ENCODE measurements around the gene IRF1. TPM values are rescaled to one million over a fixed set of nuclear protein-coding genes. Genes with fewer than 3 reads are reported as not detected.

IRF1 gene
- total RNA-seq, 1 experiment from 2014 or later: 4.8 TPM

DNA sequence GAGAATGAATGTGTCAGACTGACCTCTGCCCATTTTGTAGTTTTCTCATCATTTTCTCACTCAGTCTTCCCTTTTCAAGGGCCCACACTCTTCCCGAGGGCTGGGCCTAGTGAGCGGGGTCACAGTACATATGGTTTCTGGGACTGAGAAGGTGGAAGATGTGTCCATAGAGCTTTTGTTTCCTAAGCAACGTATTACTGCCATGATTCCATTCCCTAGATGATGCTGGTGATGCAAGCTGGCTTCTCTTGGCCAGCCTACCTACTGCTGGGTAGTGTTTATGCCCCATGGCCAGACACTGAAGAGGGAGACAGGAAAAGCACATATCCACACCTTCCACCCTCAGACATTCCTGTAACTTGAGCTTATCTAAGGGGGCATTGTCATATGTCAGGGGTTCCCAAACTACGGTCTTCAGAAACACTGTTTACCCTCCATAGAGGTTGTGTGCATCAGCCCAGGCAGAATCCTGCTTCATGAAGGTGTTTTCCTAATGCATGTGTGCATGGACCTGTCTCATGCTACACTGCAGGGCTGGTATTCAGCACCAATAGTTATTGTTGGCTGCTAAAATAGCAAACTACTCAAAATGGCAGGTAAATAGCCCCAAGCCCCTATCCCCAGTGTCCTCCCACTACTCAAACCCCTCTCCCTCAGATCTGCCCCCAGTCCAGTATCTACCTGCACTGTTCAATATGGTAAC lies 9.5 kb downstream of the IRF1 start:
- H2AFZ ChIP-seq (ENCODE audit: low read length): no peak overlapping the region
- H3K9me3 ChIP-seq (ENCODE audit: low read length): no peaks in the 10 kb centered on the region
- no peak for DNase-seq
- H3K27me3 ChIP-seq (ENCODE audit: low read length): no peaks in the 10 kb centered on the region
- H4K20me1 ChIP-seq (ENCODE audit: insufficient read depth, low read depth, low read length): no peaks in the 10 kb centered on the region
- H3K27ac ChIP-seq (ENCODE audit: low read length): no peak overlapping the region
- no peaks in the 10 kb centered on the region for H3K9me2 ChIP-seq (replicated peaks; ENCODE audit: insufficient read depth, low read length)
- H3K79me2 ChIP-seq (ENCODE audit: low read length): no peaks in the 10 kb centered on the region
- no peak overlapping the region for H3K4me2 ChIP-seq (ENCODE audit: low read depth, low read length, poor library complexity, severe bottlenecking)
- H3K36me3 ChIP-seq (ENCODE audit: insufficient read depth, low read length): no peaks in the 10 kb centered on the region
- H3K4me3 ChIP-seq (ENCODE audit: low read length): no peak overlapping the region
- peaks cover 18% of the 10 kb centered on the region for H3K4me1 ChIP-seq (ENCODE audit: low read length)
- H3K9ac ChIP-seq (ENCODE audit: low read length): no peak overlapping the region

DNA sequence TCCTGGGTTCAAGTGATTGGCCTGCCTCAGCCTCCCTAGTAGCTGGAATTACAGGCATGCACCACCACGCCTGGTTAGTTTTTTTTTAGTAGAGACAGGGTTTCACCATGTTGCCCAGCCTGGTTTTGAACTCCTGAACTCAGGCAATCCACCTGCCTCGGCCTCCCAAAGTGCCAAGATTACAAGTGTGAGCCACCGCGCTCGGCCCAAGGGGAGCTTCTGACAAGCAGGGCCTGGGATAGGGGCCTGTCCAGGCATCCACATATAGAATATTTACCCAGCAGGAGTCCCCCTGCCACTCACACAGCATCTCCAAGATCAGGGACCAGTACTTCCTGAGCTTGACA lies 10.1 kb downstream of the IRF1 start:
- Histone ChIP-seq H3K27ac (ENCODE audit: low read length) (no peak overlapping the region), H3K4me3 (ENCODE audit: low read length) (no peak overlapping the region), H3K79me2 (ENCODE audit: low read length) (no peaks in the 10 kb centered on the region), H3K9ac (ENCODE audit: low read length) (no peak overlapping the region), H3K4me2 (ENCODE audit: low read depth, low read length, poor library complexity, severe bottlenecking) (no peak overlapping the region), H3K36me3 (ENCODE audit: insufficient read depth, low read length) (no peaks in the 10 kb centered on the region), H4K20me1 (ENCODE audit: insufficient read depth, low read depth, low read length) (no peaks in the 10 kb centered on the region), H3K9me2 (replicated peaks; ENCODE audit: insufficient read depth, low read length) (no peaks in the 10 kb centered on the region), H2AFZ (ENCODE audit: low read length) (no peak overlapping the region), H3K27me3 (ENCODE audit: low read length) (no peaks in the 10 kb centered on the region), H3K9me3 (ENCODE audit: low read length) (no peaks in the 10 kb centered on the region), H3K4me1 (ENCODE audit: low read length) (peaks cover 18% of the 10 kb centered on the region)
- DNase-seq: no peak

- H2AFZ ChIP-seq (ENCODE audit: low read length): no peak overlapping the region
- H3K79me2 ChIP-seq (ENCODE audit: low read length): no peaks in the 10 kb centered on the region
- H3K9ac ChIP-seq (ENCODE audit: low read length): no peak overlapping the region
- H3K36me3 ChIP-seq (ENCODE audit: insufficient read depth, low read length): no peaks in the 10 kb centered on the region
- no peak overlapping the region for H3K27ac ChIP-seq (ENCODE audit: low read length)
- H3K27me3 ChIP-seq (ENCODE audit: low read length): no peaks in the 10 kb centered on the region
- H3K4me3 ChIP-seq (ENCODE audit: low read length): no peak overlapping the region
- peaks cover 18% of the 10 kb centered on the region for H3K4me1 ChIP-seq (ENCODE audit: low read length)
- H3K9me2 ChIP-seq (replicated peaks; ENCODE audit: insufficient read depth, low read length): no peaks in the 10 kb centered on the region
- no peak overlapping the region for H3K4me2 ChIP-seq (ENCODE audit: low read depth, low read length, poor library complexity, severe bottlenecking)
- no peaks in the 10 kb centered on the region for H4K20me1 ChIP-seq (ENCODE audit: insufficient read depth, low read depth, low read length)
- no peaks in the 10 kb centered on the region for H3K9me3 ChIP-seq (ENCODE audit: low read length)
- no peak for DNase-seq
These were observed 10.5 kb downstream of the IRF1 start for GRCh38 chr5:132480042-132480441.

DNA sequence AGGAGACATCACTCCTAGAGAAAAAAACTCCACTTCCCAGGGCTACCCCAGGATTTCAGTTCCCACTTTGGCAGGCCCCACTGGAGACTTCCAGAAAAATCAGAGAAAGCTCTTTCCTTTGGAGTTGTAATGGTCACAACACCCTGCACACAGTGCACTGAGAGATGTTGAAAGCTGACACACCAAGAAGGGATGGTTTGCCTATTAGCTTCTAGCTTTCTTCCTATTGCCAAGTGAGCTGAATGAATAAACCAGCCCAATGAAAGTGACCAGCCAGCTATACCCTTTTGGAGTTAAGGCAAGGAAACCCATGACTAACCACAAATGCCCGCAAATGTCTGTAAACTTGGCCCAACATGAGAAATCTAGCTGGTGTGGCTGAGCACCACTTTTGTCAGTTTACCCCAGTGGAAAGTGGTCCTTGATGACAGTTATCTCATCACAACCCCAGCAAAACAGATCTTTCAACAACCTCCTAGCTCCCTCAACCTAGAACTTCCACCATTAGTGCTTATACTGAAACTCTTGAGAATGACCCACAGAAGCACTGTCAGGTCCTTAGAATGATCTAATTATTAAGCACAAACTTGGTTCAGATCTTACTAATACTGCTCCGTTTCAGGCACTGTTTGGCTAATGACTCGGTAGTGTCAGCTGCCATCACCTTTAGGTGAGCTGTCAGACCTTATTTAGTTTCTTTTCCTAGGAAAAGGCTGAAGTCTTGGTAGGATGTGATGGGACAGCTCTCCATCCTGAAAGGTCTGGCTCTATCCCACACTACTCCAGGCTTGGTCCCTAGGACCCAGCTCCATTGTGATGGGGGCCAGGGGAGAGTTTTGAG lies 11.2 kb downstream of the IRF1 start:
- DNase-seq: no peak
- H3K4me2 ChIP-seq (ENCODE audit: low read depth, low read length, poor library complexity, severe bottlenecking): no peak overlapping the region
- no peak overlapping the region for H3K27ac ChIP-seq (ENCODE audit: low read length)
- no peak overlapping the region for H2AFZ ChIP-seq (ENCODE audit: low read length)
- H3K4me1 ChIP-seq (ENCODE audit: low read length): peaks cover 24% of the 10 kb centered on the region
- H3K36me3 ChIP-seq (ENCODE audit: insufficient read depth, low read length): no peaks in the 10 kb centered on the region
- no peaks in the 10 kb centered on the region for H4K20me1 ChIP-seq (ENCODE audit: insufficient read depth, low read depth, low read length)
- H3K9me3 ChIP-seq (ENCODE audit: low read length): no peaks in the 10 kb centered on the region
- H3K9ac ChIP-seq (ENCODE audit: low read length): no peak overlapping the region
- H3K27me3 ChIP-seq (ENCODE audit: low read length): no peaks in the 10 kb centered on the region
- no peaks in the 10 kb centered on the region for H3K9me2 ChIP-seq (replicated peaks; ENCODE audit: insufficient read depth, low read length)
- no peak overlapping the region for H3K4me3 ChIP-seq (ENCODE audit: low read length)
- no peaks in the 10 kb centered on the region for H3K79me2 ChIP-seq (ENCODE audit: low read length)

DNA sequence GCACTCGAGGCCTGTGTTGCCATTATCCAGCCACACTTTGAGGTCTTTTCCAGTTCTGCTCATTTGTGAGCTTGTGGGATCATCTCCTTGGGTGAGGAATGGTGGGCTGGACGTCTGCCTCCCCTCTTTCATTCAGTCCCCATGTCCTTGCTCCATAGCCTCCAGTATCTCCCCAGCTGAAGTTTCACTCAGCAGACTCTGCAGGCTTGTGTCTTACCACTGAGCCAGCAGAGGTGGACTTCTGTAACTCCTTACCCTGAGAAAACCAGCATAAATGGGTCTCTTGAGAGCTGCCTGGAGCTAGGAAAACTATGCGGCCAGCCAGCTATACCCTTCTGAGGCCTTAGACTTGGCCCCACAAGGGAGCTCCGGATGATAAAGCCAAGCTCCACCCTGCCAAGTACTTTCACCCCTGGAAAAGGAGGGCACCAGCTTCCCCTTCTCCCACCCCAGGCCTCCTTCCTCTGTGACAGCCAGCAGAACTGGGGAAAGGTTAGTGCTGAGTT lies 12.2 kb downstream of the IRF1 start:
- Histone ChIP-seq H3K27me3 (ENCODE audit: low read length) (no peaks in the 10 kb centered on the region), H3K36me3 (ENCODE audit: insufficient read depth, low read length) (no peaks in the 10 kb centered on the region), H3K4me1 (ENCODE audit: low read length) (peaks cover 25% of the 10 kb centered on the region), H3K9ac (ENCODE audit: low read length) (no peak overlapping the region), H3K4me2 (ENCODE audit: low read depth, low read length, poor library complexity, severe bottlenecking) (no peak overlapping the region), H3K79me2 (ENCODE audit: low read length) (no peaks in the 10 kb centered on the region), H2AFZ (ENCODE audit: low read length) (no peak overlapping the region), H3K27ac (ENCODE audit: low read length) (no peak overlapping the region), H3K4me3 (ENCODE audit: low read length) (no peak overlapping the region), H4K20me1 (ENCODE audit: insufficient read depth, low read depth, low read length) (no peaks in the 10 kb centered on the region), H3K9me3 (ENCODE audit: low read length) (no peaks in the 10 kb centered on the region), H3K9me2 (replicated peaks; ENCODE audit: insufficient read depth, low read length) (no peaks in the 10 kb centered on the region)
- no peak for DNase-seq

GRCh38 chr5:132477784-132478365 lies 12.7 kb downstream of the IRF1 start:
- H3K4me1 ChIP-seq (ENCODE audit: low read length): peaks cover 25% of the 10 kb centered on the region
- H2AFZ ChIP-seq (ENCODE audit: low read length): no peak overlapping the region
- no peaks in the 10 kb centered on the region for H3K27me3 ChIP-seq (ENCODE audit: low read length)
- H3K9ac ChIP-seq (ENCODE audit: low read length): no peak overlapping the region
- no peaks in the 10 kb centered on the region for H3K36me3 ChIP-seq (ENCODE audit: insufficient read depth, low read length)
- no peaks in the 10 kb centered on the region for H3K9me2 ChIP-seq (replicated peaks; ENCODE audit: insufficient read depth, low read length)
- H3K4me2 ChIP-seq (ENCODE audit: low read depth, low read length, poor library complexity, severe bottlenecking): no peak overlapping the region
- no peak for DNase-seq
- H4K20me1 ChIP-seq (ENCODE audit: insufficient read depth, low read depth, low read length): no peaks in the 10 kb centered on the region
- H3K79me2 ChIP-seq (ENCODE audit: low read length): no peaks in the 10 kb centered on the region
- H3K4me3 ChIP-seq (ENCODE audit: low read length): no peak overlapping the region
- H3K27ac ChIP-seq (ENCODE audit: low read length): no peak overlapping the region
- no peaks in the 10 kb centered on the region for H3K9me3 ChIP-seq (ENCODE audit: low read length)

- DNase-seq: no peak
- peaks cover 25% of the 10 kb centered on the region for H3K4me1 ChIP-seq (ENCODE audit: low read length)
These were observed 13.4 kb downstream of the IRF1 start for GRCh38 chr5:132476876-132477781.

More at GRCh38 chr5:132476876-132477781, 13.4 kb downstream of the IRF1 start:
- Histone ChIP-seq H3K9ac (ENCODE audit: low read length) (no peak overlapping the region), H3K79me2 (ENCODE audit: low read length) (no peaks in the 10 kb centered on the region), H3K36me3 (ENCODE audit: insufficient read depth, low read length) (no peaks in the 10 kb centered on the region), H2AFZ (ENCODE audit: low read length) (no peak overlapping the region), H3K4me2 (ENCODE audit: low read depth, low read length, poor library complexity, severe bottlenecking) (no peak overlapping the region), H3K9me2 (replicated peaks; ENCODE audit: insufficient read depth, low read length) (no peaks in the 10 kb centered on the region), H3K4me3 (ENCODE audit: low read length) (no peak overlapping the region), H3K27ac (ENCODE audit: low read length) (no peak overlapping the region), H3K27me3 (ENCODE audit: low read length) (no peaks in the 10 kb centered on the region), H4K20me1 (ENCODE audit: insufficient read depth, low read depth, low read length) (no peaks in the 10 kb centered on the region), H3K9me3 (ENCODE audit: low read length) (no peaks in the 10 kb centered on the region)
